ENCODE data around the gene ATAD3C. TPM values are rescaled to one million over a fixed set of nuclear protein-coding genes. Genes with fewer than 3 reads are reported as not detected.
"Not testable (repeated sequence)": the region's sequence is repeated elsewhere in the genome, so short reads cannot be mapped to it uniquely, and the experiment has no call there.

Gene ATAD3C
- total and polyA plus RNA-seq, 12 donors = 0.11 to 2.2 (median 0.78) TPM

GRCh38 chr1:1452882-1453281, 3.4 kb downstream of the ATAD3C start:
- intact Hi-C loops (cut with DNase I) = no loop called here
- Histone ChIP-seq H3K9me3 (no peaks in the 10 kb centered on the region), H3K4me1 (no peaks in the 10 kb centered on the region), H3K27me3 (no peaks in the 10 kb centered on the region), H3K4me3 (no peak overlapping the region), H3K27ac (no peak overlapping the region), H3K36me3 (no peaks in the 10 kb centered on the region)
- DNase-seq (no peak), ATAC-seq (no peak)
- 92 to 94% methylated on average over 16 of the region's 16 CpGs for WGBS, 2 donors
- no peak for TF ChIP-seq CTCF (IDR thresholded peaks at IDR 0.05)

- H3K4me1 ChIP-seq; H3K36me3 ChIP-seq; H3K27me3 ChIP-seq; DNase-seq; H3K4me3 ChIP-seq; ATAC-seq; intact Hi-C loops (cut with DNase I); H3K9me3 ChIP-seq; H3K27ac ChIP-seq: not testable (repeated sequence)
- 71 to 72% methylated on average over 32 to 36 of the region's 41 CpGs for WGBS, 2 donors
Measured at GRCh38 chr1:1454286-1455056, 5.0 kb downstream of the ATAD3C start.

- no peak for TF ChIP-seq CTCF (IDR thresholded peaks at IDR 0.05)
- Histone ChIP-seq H3K4me3 (no peak overlapping the region), H3K27me3 (no peaks in the 10 kb centered on the region), H3K36me3 (no peaks in the 10 kb centered on the region), H3K4me1 (no peaks in the 10 kb centered on the region), H3K9me3 (no peaks in the 10 kb centered on the region), H3K27ac (no peak overlapping the region)
- DNase-seq (no peak), ATAC-seq (no peak)
- 87 to 89% methylated on average over 26 to 28 of the region's 30 CpGs for WGBS, 2 donors
- intact Hi-C loops (cut with DNase I) = no loop called here
Measured at GRCh38 chr1:1455366-1455884, 5.9 kb downstream of the ATAD3C start.

- H3K36me3 ChIP-seq; H3K27me3 ChIP-seq; intact Hi-C loops (cut with DNase I); H3K27ac ChIP-seq; H3K4me1 ChIP-seq; H3K4me3 ChIP-seq; DNase-seq; H3K9me3 ChIP-seq; ATAC-seq: not testable (repeated sequence)
- 90% methylated on average over 1 of the region's 15 CpGs for WGBS, 2 donors
Measured at GRCh38 chr1:1455934-1456333, 6.4 kb downstream of the ATAD3C start.

GRCh38 chr1:1456683-1457255, 7.3 kb downstream of the ATAD3C start:
- H3K4me3 ChIP-seq; H3K36me3 ChIP-seq; H3K27me3 ChIP-seq; intact Hi-C loops (cut with DNase I); H3K27ac ChIP-seq; H3K9me3 ChIP-seq; DNase-seq: not testable (repeated sequence)
- peaks cover 0 to 12% (median 0%) of the 10 kb centered on the region in 9 donors for H3K4me1 ChIP-seq
- 85 to 88% methylated on average over 16 to 17 of the region's 22 CpGs for whole genome bisulfite sequencing, 2 donors
- peak in 1 of 8 donors; percentile 43 for ATAC-seq

- ATAC-seq; H3K27ac ChIP-seq; H3K27me3 ChIP-seq; H3K4me3 ChIP-seq; DNase-seq; H3K36me3 ChIP-seq; H3K9me3 ChIP-seq; intact Hi-C loops (cut with DNase I): not testable (repeated sequence)
- H3K4me1 ChIP-seq = peaks cover 0 to 21% (median 2%) of the 10 kb centered on the region in 9 donors
- WGBS, 2 donors = 90 to 92% methylated on average over 10 to 13 of the region's 19 CpGs
Measured at GRCh38 chr1:1459156-1459555, 9.7 kb downstream of the ATAD3C start.

GRCh38 chr1:1459711-1460110, 10.2 kb downstream of the ATAD3C start:
- H3K36me3 ChIP-seq; intact Hi-C loops (cut with DNase I); ATAC-seq; H3K4me3 ChIP-seq; DNase-seq; H3K27ac ChIP-seq; H3K27me3 ChIP-seq; H3K9me3 ChIP-seq: not testable (repeated sequence)
- 88 to 90% methylated on average over 14 of the region's 14 CpGs for WGBS, 2 donors
- peaks cover 0 to 21% (median 2%) of the 10 kb centered on the region in 9 donors for H3K4me1 ChIP-seq
